Esophagus muscularis mucosa (tissue), 4 donors: ENCODE data around the gene PRKCB. TPM values are rescaled to one million over a fixed set of nuclear protein-coding genes. Genes with fewer than 3 reads are reported as not detected.

Source experiments
- DNase-seq: peaks from one replicate; pipeline ENCODE4 v3.0.0-alpha.2; 2017; ENCODE audit errors: extremely low spot score
- H3K27ac ChIP-seq, 4 donors: fragments of 200-600 bp; sonication (generic); replicated peaks in 1 of 4; 1 replicate in 3 of 4; 2 replicates in 1 of 4; pipeline ENCODE4 v1.5.1; 2016 to 2019; ENCODE audit warnings: mild to moderate bottlenecking in 1 of 4
- H3K27me3 ChIP-seq, 4 donors: fragments of 200-600 bp; sonication (generic); one replicate each; pipeline versions ENCODE4 v1.5.1 to v1.6.0; 2016 to 2019
- H3K36me3 ChIP-seq, 4 donors: fragments of 200-600 bp; sonication (generic); one replicate each; pipeline ENCODE4 v1.5.1; 2016 to 2019
- H3K4me1 ChIP-seq, 4 donors: fragments of 200-600 bp; sonication (generic); one replicate each; pipeline ENCODE4 v1.5.1; 2016 to 2019
- H3K4me3 ChIP-seq, 4 donors: fragments of 200-600 bp; sonication (generic); 1 replicate in 2 of 4; 2 replicates in 2 of 4; pipeline ENCODE4 v1.5.1; 2016 to 2019; ENCODE audit warnings: mild to moderate bottlenecking in 4 of 4, moderate library complexity in 1 of 4
- H3K9me3 ChIP-seq, 4 donors: fragments of 200-600 bp; sonication (generic); 1 replicate in 3 of 4; 2 replicates in 1 of 4; pipeline ENCODE4 v1.5.1; 2016 to 2019
- EP300 ChIP-seq: sonication (generic); formaldehyde crosslinking; IDR thresholded peaks from one replicate; pipeline ENCODE4 v1.6.1; 2017; ENCODE audit warnings: antibody characterized with exemption
- POLR2A ChIP-seq: fragments of 450-650 bp; IDR thresholded peaks from one replicate; pipeline ENCODE4 v1.6.1; 2017; ENCODE audit warnings: antibody characterized with exemption, moderate library complexity, mild to moderate bottlenecking, low read depth
- POLR2AphosphoS5 ChIP-seq, 2 donors: sonication (generic); formaldehyde crosslinking; IDR thresholded peaks; one replicate each; pipeline ENCODE4 v1.6.1; 2017; ENCODE audit warnings: antibody characterized with exemption in 2 of 2
- WGBS: methylation state at CpG from one replicate; pipeline ENCODE4 v1.1.5; 2018; 5-methylcytosine and 5-hydroxymethylcytosine counted together
- intact Hi-C: fragments of 100-400 bp; cut with DNase I; formaldehyde crosslinking; loops from one replicate; pipeline ENCODE4 v1.15.1; 2023
- total RNA-seq, 4 donors: library from RNA; depleted of rRNA; stranded (reverse); fragments of >200 nt; gene quantifications; one replicate each; pipeline versions ENCODE4 v1.1.0 to v1.2.1, GENCODE V29; 2016
- TF ChIP-seq, protein P1 (sequence below), 3 experiments: fragments of 200-600 bp in 2 of 3; fragments of 450-650 bp in 1 of 3; sonication (generic) in 2 of 3; IDR thresholded peaks; one replicate each; pipeline ENCODE4 v1.5.1; 2017 to 2019; ENCODE audit warnings: antibody characterized with exemption in 3 of 3, mild to moderate bottlenecking in 2 of 3, moderate library complexity in 1 of 3

Gene PRKCB
- total RNA-seq, 4 donors from 2014 or later: 5.8 to 15.6 (median 9.7) TPM

DNA sequence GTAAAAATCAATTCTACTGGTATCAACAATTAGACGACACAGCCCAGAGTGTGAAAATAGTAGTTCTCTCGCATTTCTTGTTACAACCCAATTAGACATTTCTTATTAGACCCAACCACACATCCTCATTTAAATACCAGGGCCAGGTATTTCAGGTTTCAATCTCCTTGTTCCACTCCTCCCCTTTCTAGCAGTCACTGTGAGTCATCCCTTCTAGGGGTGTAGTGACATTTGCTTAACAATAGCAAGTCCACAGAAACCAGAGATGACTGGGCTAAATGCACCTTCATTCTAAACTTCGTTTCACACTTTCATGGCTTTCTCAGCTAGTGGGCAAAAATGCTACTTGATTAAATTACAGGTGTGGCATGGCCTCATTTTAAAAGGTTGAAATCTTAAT, 303.5 kb downstream of the PRKCB start:
- Histone ChIP-seq H3K4me3 (no peak overlapping the region), H3K27me3 (peaks cover 0 to 3% (median 0%) of the 10 kb centered on the region in 4 donors), H3K4me1 (peaks cover 0 to 4% (median 0%) of the 10 kb centered on the region in 4 donors), H3K27ac (no peak overlapping the region), H3K36me3 (no peaks in the 10 kb centered on the region), H3K9me3 (no peaks in the 10 kb centered on the region)
- DNase-seq: no peak
- 82% methylated on average over 3 of the region's 3 CpGs for WGBS
- intact Hi-C loops: no loop called here
- TF ChIP-seq, protein P1, sequence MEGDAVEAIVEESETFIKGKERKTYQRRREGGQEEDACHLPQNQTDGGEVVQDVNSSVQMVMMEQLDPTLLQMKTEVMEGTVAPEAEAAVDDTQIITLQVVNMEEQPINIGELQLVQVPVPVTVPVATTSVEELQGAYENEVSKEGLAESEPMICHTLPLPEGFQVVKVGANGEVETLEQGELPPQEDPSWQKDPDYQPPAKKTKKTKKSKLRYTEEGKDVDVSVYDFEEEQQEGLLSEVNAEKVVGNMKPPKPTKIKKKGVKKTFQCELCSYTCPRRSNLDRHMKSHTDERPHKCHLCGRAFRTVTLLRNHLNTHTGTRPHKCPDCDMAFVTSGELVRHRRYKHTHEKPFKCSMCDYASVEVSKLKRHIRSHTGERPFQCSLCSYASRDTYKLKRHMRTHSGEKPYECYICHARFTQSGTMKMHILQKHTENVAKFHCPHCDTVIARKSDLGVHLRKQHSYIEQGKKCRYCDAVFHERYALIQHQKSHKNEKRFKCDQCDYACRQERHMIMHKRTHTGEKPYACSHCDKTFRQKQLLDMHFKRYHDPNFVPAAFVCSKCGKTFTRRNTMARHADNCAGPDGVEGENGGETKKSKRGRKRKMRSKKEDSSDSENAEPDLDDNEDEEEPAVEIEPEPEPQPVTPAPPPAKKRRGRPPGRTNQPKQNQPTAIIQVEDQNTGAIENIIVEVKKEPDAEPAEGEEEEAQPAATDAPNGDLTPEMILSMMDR (IDR thresholded peaks at IDR 0.05): no peak
- TF ChIP-seq EP300 (no peak), POLR2A (no peak), POLR2AphosphoS5 (IDR thresholded peaks at IDR 0.05) (no peak)

GRCh38 chr16:24140730-24141129, 304.9 kb downstream of the PRKCB start:
- TF ChIP-seq EP300 (no peak), POLR2AphosphoS5 (IDR thresholded peaks at IDR 0.05) (no peak), POLR2A (no peak)
- TF ChIP-seq, protein P1 (IDR thresholded peaks at IDR 0.05): no peak
- Histone ChIP-seq H3K36me3 (no peaks in the 10 kb centered on the region), H3K27ac (no peak overlapping the region), H3K9me3 (no peaks in the 10 kb centered on the region), H3K27me3 (peaks cover 0 to 3% (median 0%) of the 10 kb centered on the region in 4 donors), H3K4me3 (no peak overlapping the region), H3K4me1 (peaks cover 0 to 4% (median 0%) of the 10 kb centered on the region in 4 donors)
- 50% methylated on average over 2 of the region's 2 CpGs for WGBS
- DNase-seq: no peak
- intact Hi-C loops: no loop called here

- 90% methylated on average over 5 of the region's 5 CpGs for WGBS
- H3K27ac ChIP-seq: no peak overlapping the region
- H3K9me3 ChIP-seq: no peaks in the 10 kb centered on the region
- H3K4me3 ChIP-seq: no peak overlapping the region
- TF ChIP-seq, protein P1 (IDR thresholded peaks at IDR 0.05): no peak
- no peak for TF ChIP-seq POLR2AphosphoS5 (IDR thresholded peaks at IDR 0.05)
- TF ChIP-seq POLR2A: no peak
- no peak for TF ChIP-seq EP300
- peaks cover 0 to 3% (median 0%) of the 10 kb centered on the region in 4 donors for H3K27me3 ChIP-seq
- H3K4me1 ChIP-seq: peaks cover 0 to 4% (median 0%) of the 10 kb centered on the region in 4 donors
- no peak for DNase-seq
- intact Hi-C loops: no loop called here
- H3K36me3 ChIP-seq: no peaks in the 10 kb centered on the region
Observed at GRCh38 chr16:24141466-24141865, 305.7 kb downstream of the PRKCB start.

GRCh38 chr16:24141917-24142316, 306.1 kb downstream of the PRKCB start:
- Histone ChIP-seq H3K27me3 (peaks cover 0 to 3% (median 0%) of the 10 kb centered on the region in 4 donors), H3K9me3 (no peaks in the 10 kb centered on the region), H3K4me3 (no peak overlapping the region), H3K36me3 (no peaks in the 10 kb centered on the region), H3K4me1 (peaks cover 0 to 4% (median 0%) of the 10 kb centered on the region in 4 donors), H3K27ac (no peak overlapping the region)
- WGBS: 97% methylated on average over 2 of the region's 2 CpGs
- no peak for TF ChIP-seq POLR2A
- TF ChIP-seq, protein P1 (IDR thresholded peaks at IDR 0.05): no peak
- no peak for TF ChIP-seq EP300
- no peak for TF ChIP-seq POLR2AphosphoS5 (IDR thresholded peaks at IDR 0.05)
- intact Hi-C loops: no loop called here
- no peak for DNase-seq

DNA sequence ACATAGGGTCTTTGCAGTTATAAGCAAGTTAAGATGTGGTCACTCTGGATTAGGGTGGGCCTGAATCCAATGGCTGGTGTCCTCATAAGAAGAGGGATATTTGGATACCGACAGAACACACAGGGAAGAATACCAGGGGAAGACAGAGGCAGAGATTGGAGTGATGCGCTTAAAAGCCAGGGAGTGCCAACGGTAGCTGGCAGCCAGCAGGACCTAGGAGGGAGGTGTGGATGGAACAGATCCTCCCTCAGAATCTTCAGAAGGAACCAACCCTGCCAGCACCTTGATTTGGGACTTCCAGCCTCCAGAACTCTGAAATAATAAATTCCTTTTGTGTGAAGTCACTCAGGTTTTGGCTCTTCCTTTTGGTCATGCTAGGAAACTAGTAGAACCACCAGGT, 310.1 kb downstream of the PRKCB start:
- Histone ChIP-seq H3K27ac (no peak overlapping the region), H3K4me1 (no peaks in the 10 kb centered on the region), H3K4me3 (no peak overlapping the region), H3K9me3 (no peaks in the 10 kb centered on the region), H3K36me3 (no peaks in the 10 kb centered on the region), H3K27me3 (peaks cover 0 to 3% (median 0%) of the 10 kb centered on the region in 4 donors)
- WGBS: 91% methylated on average over 3 of the region's 3 CpGs
- DNase-seq: no peak
- TF ChIP-seq EP300 (no peak), POLR2AphosphoS5 (IDR thresholded peaks at IDR 0.05) (no peak), POLR2A (no peak)
- TF ChIP-seq, protein P1 (IDR thresholded peaks at IDR 0.05): no peak
- intact Hi-C loops: no loop called here
